ENCODE data around the gene CEP295NL. TPM values are rescaled to one million over a fixed set of nuclear protein-coding genes. Genes with fewer than 3 reads are reported as not detected.

Gene CEP295NL
- total RNA-seq, 1 experiment from 2014 or later, result 0.66 TPM

DNA sequence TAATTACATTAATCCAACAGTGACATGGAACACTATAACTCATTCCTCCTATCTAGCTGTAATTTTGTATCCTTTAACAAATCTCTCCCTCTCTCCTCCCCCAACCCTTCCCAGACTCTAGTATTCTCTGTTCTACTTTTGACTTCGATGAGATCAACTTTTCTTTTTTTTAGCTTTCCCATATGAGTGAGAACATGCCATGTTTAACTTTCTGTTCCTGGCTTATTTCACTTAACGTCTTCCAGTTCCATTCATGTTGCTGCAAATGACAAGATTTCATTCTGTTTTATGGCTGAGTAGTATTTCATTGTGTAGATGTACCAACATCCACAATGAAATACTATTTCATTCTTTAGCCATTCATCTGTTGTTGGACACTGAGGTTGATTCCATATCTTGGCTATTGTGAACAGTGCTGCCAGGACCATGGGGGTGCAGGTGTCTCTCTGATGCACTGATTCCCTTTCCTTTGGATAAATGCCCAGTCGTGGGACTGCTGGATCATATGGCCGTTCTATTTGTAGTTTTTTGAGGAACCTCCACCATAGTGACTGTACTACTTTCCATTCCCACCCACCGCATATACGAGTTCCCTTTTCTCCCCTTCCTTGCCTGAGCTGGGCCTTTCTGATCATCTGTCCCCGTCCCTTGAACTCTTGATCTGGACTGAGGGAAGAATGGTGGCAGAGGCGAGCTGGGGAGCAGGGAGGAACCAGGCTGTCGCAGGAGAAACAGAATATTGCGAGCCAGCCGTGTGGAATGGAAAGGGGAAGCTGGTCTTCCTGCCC is 7.7 kb upstream of the CEP295NL start:
- Histone ChIP-seq H3K9ac (ENCODE audit: extremely low read depth, insufficient read length, low read length) (no peak overlapping the region), H3K27ac (ENCODE audit: insufficient read length, low read depth, low read length) (no peak overlapping the region), H4K8ac (replicated peaks; ENCODE audit: insufficient read length, low read depth, low read length) (no peak overlapping the region), H4K5ac (ENCODE audit: insufficient read length, low read depth, low read length) (no peak overlapping the region), H3K4me1 (ENCODE audit: insufficient read depth, low read length) (no peaks in the 10 kb centered on the region), H3K18ac (ENCODE audit: insufficient read length, low read depth, low read length) (no peak overlapping the region), H3K14ac (ENCODE audit: insufficient read depth, low read length) (no peak overlapping the region), H2AFZ (ENCODE audit: low read length) (no peak overlapping the region), H3K79me2 (ENCODE audit: insufficient read depth, low read length) (no peaks in the 10 kb centered on the region), H3K4me2 (ENCODE audit: insufficient read depth, insufficient read length, low read length) (no peak overlapping the region), H3K79me1 (ENCODE audit: insufficient read depth, low read depth, low read length, poor library complexity, severe bottlenecking) (peaks cover under 1% of the 10 kb centered on the region), H2BK20ac (ENCODE audit: low read depth, low read length, poor library complexity, severe bottlenecking) (no peak overlapping the region), H2BK12ac (ENCODE audit: insufficient read length, low read depth, low read length) (no peak overlapping the region), H3K9me3 (ENCODE audit: control insufficient read depth, low read depth, low read length) (no peaks in the 10 kb centered on the region), H3T11ph (ENCODE audit: low read length) (no peak overlapping the region), H2BK5ac (ENCODE audit: insufficient read length, low read length) (no peak overlapping the region), H4K91ac (ENCODE audit: insufficient read length, low read depth, low read length) (no peak overlapping the region), H2BK15ac (ENCODE audit: low read depth, low read length) (no peak overlapping the region), H3K56ac (ENCODE audit: insufficient read length, low read depth, low read length) (no peak overlapping the region), H3K4ac (ENCODE audit: low read depth, low read length) (no peak overlapping the region), H3K23me2 (ENCODE audit: insufficient read length, low read depth, low read length, poor library complexity, severe bottlenecking) (no peaks in the 10 kb centered on the region), H4K20me1 (ENCODE audit: control insufficient read depth, insufficient read depth, insufficient read length) (peaks cover 1% of the 10 kb centered on the region), H2AK5ac (ENCODE audit: insufficient read length, low read length) (no peak overlapping the region), H2BK120ac (ENCODE audit: low read depth, low read length, poor library complexity, severe bottlenecking) (no peak overlapping the region), H3K23ac (ENCODE audit: insufficient read length, low read depth, low read length) (no peak overlapping the region), H3K27me3 (ENCODE audit: insufficient read depth, low read length) (no peaks in the 10 kb centered on the region)
- Mint-ChIP-seq H3K4me3 (no peak overlapping the region), H3K27me3 (ENCODE audit: low read depth) (no peaks in the 10 kb centered on the region), H3K4me1 (peaks cover 7 to 12% of the 10 kb centered on the region in 2 experiments), H3K9me3 (no peaks in the 10 kb centered on the region), H3K27ac (no peak overlapping the region), H3K36me3 (ENCODE audit: insufficient read depth in 1 of 3, low read depth in 3 of 3) (peaks cover 0 to 5% (median 2%) of the 10 kb centered on the region in 3 experiments; a peak in 4 of 7 replicates)
- WGBS (ENCODE audit: extremely low coverage, insufficient read length, low lambda C conversion rate), result no CpG with 5 or more reads among the region's 11 CpGs
- TF ChIP-seq, protein P1, sequence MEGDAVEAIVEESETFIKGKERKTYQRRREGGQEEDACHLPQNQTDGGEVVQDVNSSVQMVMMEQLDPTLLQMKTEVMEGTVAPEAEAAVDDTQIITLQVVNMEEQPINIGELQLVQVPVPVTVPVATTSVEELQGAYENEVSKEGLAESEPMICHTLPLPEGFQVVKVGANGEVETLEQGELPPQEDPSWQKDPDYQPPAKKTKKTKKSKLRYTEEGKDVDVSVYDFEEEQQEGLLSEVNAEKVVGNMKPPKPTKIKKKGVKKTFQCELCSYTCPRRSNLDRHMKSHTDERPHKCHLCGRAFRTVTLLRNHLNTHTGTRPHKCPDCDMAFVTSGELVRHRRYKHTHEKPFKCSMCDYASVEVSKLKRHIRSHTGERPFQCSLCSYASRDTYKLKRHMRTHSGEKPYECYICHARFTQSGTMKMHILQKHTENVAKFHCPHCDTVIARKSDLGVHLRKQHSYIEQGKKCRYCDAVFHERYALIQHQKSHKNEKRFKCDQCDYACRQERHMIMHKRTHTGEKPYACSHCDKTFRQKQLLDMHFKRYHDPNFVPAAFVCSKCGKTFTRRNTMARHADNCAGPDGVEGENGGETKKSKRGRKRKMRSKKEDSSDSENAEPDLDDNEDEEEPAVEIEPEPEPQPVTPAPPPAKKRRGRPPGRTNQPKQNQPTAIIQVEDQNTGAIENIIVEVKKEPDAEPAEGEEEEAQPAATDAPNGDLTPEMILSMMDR (conservative IDR thresholded peaks at IDR 0.05), result no peak
- no peak for DNase-seq

All from H9 (cell line).